GM23248 (cell line): Measurements from ENCODE around the gene TSPAN8. TPM values are rescaled to one million over a fixed set of nuclear protein-coding genes. Genes with fewer than 3 reads are reported as not detected.

Experiments
- DNase-seq: peaks from one replicate; pipeline ENCODE4 v3.0.0-alpha.2; 2015
- H2AFZ ChIP-seq: fragments of 200-600 bp; sonication (generic); 2 replicates; pipeline ENCODE4 v1.6.1; 2016; ENCODE audit warnings: antibody characterized with exemption
- H3F3A ChIP-seq: fragments of 200-600 bp; sonication (generic); 2 replicates; pipeline ENCODE4 v1.6.1; 2016; ENCODE audit warnings: mild to moderate bottlenecking, antibody characterized with exemption, mixed run types; ENCODE audit not compliant: insufficient read depth
- H3K27ac ChIP-seq: fragments of 200-600 bp; sonication (generic); 2 replicates; pipeline ENCODE4 v1.5.1; 2016; ENCODE audit warnings: mild to moderate bottlenecking
- H3K27me3 ChIP-seq: fragments of 200-600 bp; sonication (generic); replicated peaks from 2 replicates; pipeline ENCODE4 v1.6.1; 2016; ENCODE audit warnings: mild to moderate bottlenecking; ENCODE audit not compliant: insufficient read depth
- H3K36me3 ChIP-seq: fragments of 200-600 bp; sonication (generic); 2 replicates; pipeline ENCODE4 v1.6.1; 2016; ENCODE audit warnings: low read depth, mild to moderate bottlenecking
- H3K4me1 ChIP-seq: fragments of 200-600 bp; sonication (generic); 2 replicates; pipeline ENCODE4 v1.6.1; 2016; ENCODE audit warnings: mild to moderate bottlenecking; ENCODE audit not compliant: insufficient read depth
- H3K4me2 ChIP-seq: fragments of 200-600 bp; sonication (generic); one replicate; pipeline ENCODE4 v1.6.1; 2016; ENCODE audit warnings: mild to moderate bottlenecking; ENCODE audit not compliant: unreplicated experiment
- H3K4me3 ChIP-seq: fragments of 200-600 bp; sonication (generic); 2 replicates; pipeline ENCODE4 v1.5.1; 2016; ENCODE audit warnings: mild to moderate bottlenecking
- H3K79me2 ChIP-seq: fragments of 200-600 bp; sonication (generic); 2 replicates; pipeline ENCODE4 v1.6.1; 2016; ENCODE audit warnings: mild to moderate bottlenecking; ENCODE audit not compliant: insufficient read depth
- H3K9ac ChIP-seq: fragments of 200-600 bp; sonication (generic); 2 replicates; pipeline ENCODE4 v1.6.1; 2016; ENCODE audit warnings: mild to moderate bottlenecking
- H3K9me2 ChIP-seq: fragments of 200-600 bp; sonication (generic); 2 replicates; pipeline ENCODE4 v1.6.1; 2016; ENCODE audit warnings: mixed run types, mild to moderate bottlenecking, moderate library complexity; ENCODE audit not compliant: insufficient read depth
- H3K9me3 ChIP-seq: fragments of 200-600 bp; sonication (generic); one replicate; pipeline ENCODE4 v1.6.1; 2017; ENCODE audit warnings: low read depth
- H4K20me1 ChIP-seq: fragments of 200-600 bp; sonication (generic); 2 replicates; pipeline ENCODE4 v1.6.0; 2016; ENCODE audit not compliant: insufficient read depth
- EZH2 ChIP-seq: fragments of 200-600 bp; sonication (generic); IDR thresholded peaks from 2 replicates; pipeline ENCODE4 v1.6.1; 2018; ENCODE audit warnings: antibody characterized with exemption, mild to moderate bottlenecking; ENCODE audit not compliant: insufficient read depth, poor library complexity, severe bottlenecking
- EZH2phosphoT487 ChIP-seq: fragments of 200-600 bp; sonication (generic); IDR thresholded peaks from 2 replicates; pipeline ENCODE4 v1.6.1; 2018; ENCODE audit warnings: antibody characterized with exemption, moderate library complexity, mild to moderate bottlenecking, low read depth; ENCODE audit not compliant: insufficient read depth
- WGBS, 2 experiments: methylation state at CpG; one replicate each; pipeline ENCODE4 v1.1.6; 2015 to 2017; ENCODE audit warnings: low lambda C conversion rate in 2 of 2, low coverage in 1 of 2; ENCODE audit errors: missing lambda C conversion rate in 2 of 2; 5-methylcytosine and 5-hydroxymethylcytosine counted together
- in situ Hi-C: fragments of 300-500 bp; cut with MboI; formaldehyde crosslinking; loops from 2 replicates; pipeline ENCODE4 v1.15.0; 2020
- polyA plus RNA-seq: library from polyadenylated mRNA; unstranded; fragments of >200 nt; fragmentation: Nextera tagmentation; extraction: Ambion mirVana; gene quantifications from 2 replicates; pipeline ENCODE4 v1.2.1, GENCODE V29; 2016
- total RNA-seq: library from RNA; depleted of rRNA; stranded (reverse); fragments of >200 nt; shearing (Covaris generic); gene quantifications from 2 replicates; pipeline ENCODE4 v1.2.3, GENCODE V29; 2014

TSPAN8 gene
- total and polyA plus RNA-seq, 2 experiments from 2014 or later, result not detected

DNA sequence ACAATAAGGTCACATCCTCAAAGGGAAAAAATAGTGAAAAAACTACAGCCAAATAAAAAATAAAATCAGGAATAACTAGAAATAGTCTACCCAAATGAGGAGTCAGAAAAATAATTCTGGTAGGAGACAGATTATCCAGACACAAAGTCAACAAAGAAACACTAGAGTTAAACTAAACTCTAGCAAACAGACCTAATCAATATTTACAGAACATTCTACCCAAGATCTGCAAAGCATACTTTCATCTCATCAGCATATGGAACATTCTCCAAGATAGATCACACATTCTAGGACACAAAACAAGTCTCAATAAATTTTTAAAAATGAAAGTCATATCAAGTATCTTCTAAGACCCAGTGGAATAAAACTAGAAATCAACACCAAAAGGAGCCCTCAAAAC lies 20.4 kb upstream of the TSPAN8 start:
- no peak overlapping the region for H3K4me2 ChIP-seq

DNA sequence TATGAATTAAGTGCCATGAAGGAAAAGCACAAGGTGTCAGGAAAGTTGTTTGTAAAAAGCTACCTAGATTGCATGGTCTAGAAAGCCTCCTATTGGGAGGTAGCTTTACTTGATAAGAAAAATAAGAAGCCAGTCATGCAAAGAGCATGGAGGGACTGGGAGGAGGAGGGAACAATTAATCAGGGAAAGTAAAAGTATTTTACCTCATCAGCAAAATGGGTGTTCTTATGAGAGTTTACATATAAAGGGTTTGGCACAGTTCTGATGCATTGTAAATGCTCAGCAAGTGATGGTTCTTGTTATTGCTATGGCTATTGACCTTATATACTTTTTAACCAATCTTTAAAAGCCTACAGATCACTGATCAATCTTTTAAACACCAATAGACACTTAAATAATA lies 17.0 kb upstream of the TSPAN8 start:
- H3K9ac ChIP-seq, result no peak overlapping the region
- no peaks in the 10 kb centered on the region for H4K20me1 ChIP-seq
- in situ Hi-C loops, result no loop called here
- H3F3A ChIP-seq, result no peaks in the 10 kb centered on the region
- H2AFZ ChIP-seq, result no peak overlapping the region
- no peaks in the 10 kb centered on the region for H3K9me2 ChIP-seq
- TF ChIP-seq EZH2phosphoT487 (no peak), EZH2 (no peak)
- H3K27ac ChIP-seq, result no peak overlapping the region
- H3K4me1 ChIP-seq, result no peaks in the 10 kb centered on the region
- H3K4me2 ChIP-seq, result no peak overlapping the region
- no peaks in the 10 kb centered on the region for H3K27me3 ChIP-seq
- DNase-seq, result no peak
- H3K9me3 ChIP-seq, result no peaks in the 10 kb centered on the region
- no peaks in the 10 kb centered on the region for H3K79me2 ChIP-seq
- H3K4me3 ChIP-seq, result no peak overlapping the region
- no peaks in the 10 kb centered on the region for H3K36me3 ChIP-seq

More for the DNA sequence above, 20.4 kb upstream of the TSPAN8 start:
- Histone ChIP-seq H3K4me1 (no peaks in the 10 kb centered on the region), H3K27me3 (no peaks in the 10 kb centered on the region), H3K36me3 (no peaks in the 10 kb centered on the region), H3F3A (no peaks in the 10 kb centered on the region), H3K27ac (no peak overlapping the region), H3K9me3 (no peaks in the 10 kb centered on the region), H2AFZ (no peak overlapping the region), H3K4me3 (no peak overlapping the region), H4K20me1 (no peaks in the 10 kb centered on the region), H3K79me2 (no peaks in the 10 kb centered on the region), H3K9ac (no peak overlapping the region), H3K9me2 (no peaks in the 10 kb centered on the region; the same call in 1 of the 2 replicates)
- TF ChIP-seq EZH2, result no peak
- no peak for DNase-seq
- in situ Hi-C loops, result no loop called here

DNA sequence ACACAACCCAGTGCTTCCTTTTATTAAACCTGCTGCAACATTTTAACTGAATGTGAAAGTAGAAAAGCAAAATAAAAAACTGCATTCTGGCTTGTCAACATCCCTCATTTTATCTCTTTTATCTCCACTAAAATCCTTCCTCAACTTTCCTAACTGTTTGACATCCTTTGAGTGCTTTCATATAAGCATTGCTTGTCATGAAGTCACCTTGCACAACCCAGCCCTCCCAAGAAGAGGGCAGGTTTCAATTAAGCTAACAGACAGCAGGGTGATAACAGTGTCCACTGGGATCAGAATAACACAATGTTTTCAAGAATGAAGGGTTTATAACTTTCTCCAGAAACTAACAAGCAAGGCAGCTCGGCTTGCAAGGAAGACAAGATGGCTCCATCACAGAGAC lies 16.3 kb upstream of the TSPAN8 start:
- no peak for TF ChIP-seq EZH2
- no peak for TF ChIP-seq EZH2phosphoT487
- Histone ChIP-seq H3K9me2 (no peaks in the 10 kb centered on the region), H3K79me2 (no peaks in the 10 kb centered on the region), H3K4me1 (no peaks in the 10 kb centered on the region), H3K9me3 (no peaks in the 10 kb centered on the region), H3K9ac (no peak overlapping the region), H3K27ac (no peak overlapping the region), H2AFZ (no peak overlapping the region), H3K36me3 (no peaks in the 10 kb centered on the region), H4K20me1 (no peaks in the 10 kb centered on the region), H3K4me3 (no peak overlapping the region), H3K27me3 (no peaks in the 10 kb centered on the region), H3F3A (no peaks in the 10 kb centered on the region), H3K4me2 (no peak overlapping the region)
- no peak for DNase-seq
- in situ Hi-C loops, result no loop called here
- WGBS, 2 experiments, result 23 to 60% methylated on average over 1 of the region's 1 CpG

DNA sequence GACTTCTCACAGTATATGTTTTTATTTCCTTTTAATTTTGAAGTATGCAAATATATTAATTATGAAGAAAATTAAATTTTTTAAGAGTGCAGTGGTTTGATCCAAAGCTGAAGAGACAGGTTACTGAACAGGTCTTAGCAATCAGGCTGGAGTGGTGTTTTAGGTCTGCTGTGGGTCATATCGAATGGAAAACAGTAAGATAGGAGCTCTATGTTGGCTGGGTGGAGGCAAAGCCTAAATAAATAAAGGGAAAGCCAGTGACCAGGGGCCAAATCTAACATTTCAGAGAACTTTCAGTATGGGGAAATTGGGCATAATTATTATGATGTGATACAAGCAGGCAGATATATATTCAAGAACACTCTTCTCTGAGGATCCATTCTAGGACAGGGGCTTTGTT lies 12.7 kb upstream of the TSPAN8 start:
- Histone ChIP-seq H3K27ac (no peak overlapping the region), H3F3A (no peaks in the 10 kb centered on the region), H4K20me1 (no peaks in the 10 kb centered on the region), H3K9me2 (no peaks in the 10 kb centered on the region), H3K27me3 (no peaks in the 10 kb centered on the region), H3K9ac (no peak overlapping the region), H3K36me3 (no peaks in the 10 kb centered on the region), H3K4me1 (no peaks in the 10 kb centered on the region), H2AFZ (no peak overlapping the region), H3K4me2 (no peak overlapping the region), H3K9me3 (no peaks in the 10 kb centered on the region), H3K4me3 (no peak overlapping the region), H3K79me2 (no peaks in the 10 kb centered on the region)
- WGBS, 2 experiments, result 14 to 17% methylated on average over 1 of the region's 1 CpG
- TF ChIP-seq EZH2, result no peak
- TF ChIP-seq EZH2phosphoT487, result no peak
- in situ Hi-C loops, result no loop called here
- DNase-seq, result no peak

DNA sequence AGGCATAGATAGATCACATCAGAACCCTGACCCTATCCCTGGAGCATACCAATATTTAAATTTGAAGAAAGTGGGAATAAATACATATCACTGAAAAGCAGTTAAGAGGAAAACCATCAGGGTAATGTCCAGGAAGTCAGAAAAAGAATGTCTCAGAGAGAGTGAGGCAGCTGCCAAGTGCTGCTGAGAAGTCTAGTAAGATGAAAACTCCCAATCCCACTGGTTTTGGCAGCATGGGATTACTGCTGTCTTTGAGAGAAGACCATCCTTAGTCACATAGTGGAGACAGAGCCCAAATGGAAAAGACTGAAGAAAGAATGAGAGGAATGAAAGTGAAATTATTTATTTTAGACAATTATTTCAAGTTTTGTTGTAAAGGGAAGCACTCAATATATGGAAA lies 11.5 kb upstream of the TSPAN8 start:
- Histone ChIP-seq H3K36me3 (no peaks in the 10 kb centered on the region), H3K4me1 (no peaks in the 10 kb centered on the region), H3K9me2 (no peaks in the 10 kb centered on the region), H3K9me3 (no peaks in the 10 kb centered on the region), H3K27me3 (no peaks in the 10 kb centered on the region), H2AFZ (no peak overlapping the region), H4K20me1 (no peaks in the 10 kb centered on the region), H3K27ac (no peak overlapping the region), H3K4me3 (no peak overlapping the region), H3K9ac (no peak overlapping the region), H3F3A (no peaks in the 10 kb centered on the region), H3K79me2 (no peaks in the 10 kb centered on the region), H3K4me2 (no peak overlapping the region)
- in situ Hi-C loops, result no loop called here
- TF ChIP-seq EZH2phosphoT487 (no peak), EZH2 (no peak)
- no peak for DNase-seq
